ENCODE results near the gene M1AP. TPM values are rescaled to one million over a fixed set of nuclear protein-coding genes. Genes with fewer than 3 reads are reported as not detected.
A peak's percentile ranks its signal among the peaks of the same experiment; 100 is the strongest.

The M1AP gene, protein sequence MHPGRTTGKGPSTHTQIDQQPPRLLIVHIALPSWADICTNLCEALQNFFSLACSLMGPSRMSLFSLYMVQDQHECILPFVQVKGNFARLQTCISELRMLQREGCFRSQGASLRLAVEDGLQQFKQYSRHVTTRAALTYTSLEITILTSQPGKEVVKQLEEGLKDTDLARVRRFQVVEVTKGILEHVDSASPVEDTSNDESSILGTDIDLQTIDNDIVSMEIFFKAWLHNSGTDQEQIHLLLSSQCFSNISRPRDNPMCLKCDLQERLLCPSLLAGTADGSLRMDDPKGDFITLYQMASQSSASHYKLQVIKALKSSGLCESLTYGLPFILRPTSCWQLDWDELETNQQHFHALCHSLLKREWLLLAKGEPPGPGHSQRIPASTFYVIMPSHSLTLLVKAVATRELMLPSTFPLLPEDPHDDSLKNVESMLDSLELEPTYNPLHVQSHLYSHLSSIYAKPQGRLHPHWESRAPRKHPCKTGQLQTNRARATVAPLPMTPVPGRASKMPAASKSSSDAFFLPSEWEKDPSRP
- 0.24 TPM for polyA plus RNA-seq (2012; ENCODE audit: low read depth, missing spikeins)

DNA sequence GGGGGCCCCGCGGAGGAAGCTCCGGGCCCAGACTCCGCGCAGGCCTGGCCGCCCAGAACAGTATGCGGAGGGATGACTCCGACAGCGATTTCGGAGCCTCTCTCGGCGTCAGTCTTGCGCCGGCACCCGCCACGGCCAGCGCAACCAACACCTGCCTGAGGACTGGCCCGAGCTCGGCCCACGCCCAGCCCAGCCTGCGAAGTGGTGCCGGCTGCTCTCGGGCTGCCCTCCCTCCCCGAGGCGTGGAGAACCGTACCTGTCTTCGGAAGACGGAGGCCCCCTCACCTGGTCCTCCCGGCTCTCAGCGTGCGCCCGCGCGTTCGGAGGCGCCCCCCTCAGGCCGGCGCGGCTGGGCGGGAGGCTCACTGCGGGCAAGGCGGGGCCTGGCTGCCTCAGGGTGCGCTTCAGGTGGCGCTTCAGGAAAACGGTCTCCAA is at the start of gene M1AP:
M1AP (minus strand) TSS at position 322 of the 435 bp plus-strand sequence. CDS start 8,055 bp downstream, outside the sequence.
- no peak for FAIRE-seq

DNA sequence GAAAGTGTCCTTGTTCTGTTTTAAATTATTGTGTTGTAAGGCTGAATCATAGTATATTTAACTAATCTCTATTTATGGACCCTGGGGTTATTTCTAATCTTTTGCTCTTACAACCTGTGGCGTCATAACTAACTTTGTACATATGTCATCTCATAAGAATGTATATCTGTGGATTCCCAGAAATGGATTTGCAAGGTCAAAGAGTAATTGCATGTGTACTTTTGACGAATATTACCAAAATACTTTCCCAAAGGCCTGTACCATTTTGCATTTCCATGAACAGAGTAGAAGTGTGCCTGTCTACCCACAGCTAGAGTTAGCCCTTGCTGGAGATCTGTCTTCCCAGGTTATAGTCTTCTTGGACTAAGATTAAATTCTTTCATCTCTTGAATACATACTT is 48.7 kb upstream of the M1AP start:
- TF ChIP-seq POU2F2 (IDR thresholded peaks at IDR 0.05; ENCODE audit: low read depth, low read length) (no peak), TAF1 (IDR thresholded peaks at IDR 0.05; ENCODE audit: low read depth, low read length) (no peak), SPI1 (IDR thresholded peaks at IDR 0.05; ENCODE audit: low read depth, low read length) (no peak), POLR2A (IDR thresholded peaks at IDR 0.05; ENCODE audit: low read depth, low read length) (no peak), POLR2AphosphoS5 (IDR thresholded peaks at IDR 0.05; ENCODE audit: low read depth, low read length) (no peak)
- DNase-seq (ENCODE audit: insufficient read length, low spot score) (no peak), FAIRE-seq (no peak)

More for the DNA sequence above, at the start of gene M1AP:
- TF ChIP-seq TAF1 (IDR thresholded peaks at IDR 0.05; ENCODE audit: low read depth, low read length) = no peak
- no peak for TF ChIP-seq SPI1 (IDR thresholded peaks at IDR 0.05; ENCODE audit: low read depth, low read length)
- TF ChIP-seq POLR2A (IDR thresholded peaks at IDR 0.05; ENCODE audit: low read depth, low read length) = no peak
- TF ChIP-seq POLR2AphosphoS5 (IDR thresholded peaks at IDR 0.05; ENCODE audit: low read depth, low read length) = no peak
- TF ChIP-seq POU2F2 (IDR thresholded peaks at IDR 0.05; ENCODE audit: low read depth, low read length) = no peak
- TF ChIP-seq PAX5 (IDR thresholded peaks at IDR 0.05; ENCODE audit: insufficient read depth, low read length, severe bottlenecking) = no peak
- DNase-seq (ENCODE audit: insufficient read length, low spot score) = no peak

DNA sequence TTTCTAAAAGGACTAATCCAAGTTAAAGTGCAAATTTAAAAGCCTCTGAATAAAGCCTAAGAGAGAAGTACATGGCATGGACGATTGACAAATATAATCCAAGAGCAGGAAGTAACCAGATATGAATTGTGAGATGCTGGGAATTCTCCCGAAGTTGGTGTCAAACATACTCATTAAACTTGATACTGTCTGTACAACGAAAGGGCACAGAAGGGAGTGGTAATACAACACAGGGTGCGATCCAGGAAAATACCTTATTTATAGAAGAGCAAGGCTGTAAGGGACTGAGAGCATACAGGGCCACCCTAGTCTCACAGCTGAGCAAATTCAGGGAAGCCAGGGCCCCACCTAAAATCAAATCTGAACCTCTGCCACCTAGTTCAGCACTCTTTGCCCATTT is 47.5 kb upstream of the M1AP start:
- DNase-seq (ENCODE audit: insufficient read length, low spot score) = no peak
- no peak for FAIRE-seq
- TF ChIP-seq POLR2AphosphoS5 (IDR thresholded peaks at IDR 0.05; ENCODE audit: low read depth, low read length) = no peak
- no peak for TF ChIP-seq PAX5 (IDR thresholded peaks at IDR 0.05; ENCODE audit: insufficient read depth, low read length, severe bottlenecking)
- TF ChIP-seq SPI1 (IDR thresholded peaks at IDR 0.05; ENCODE audit: low read depth, low read length) = no peak
- TF ChIP-seq TAF1 (IDR thresholded peaks at IDR 0.05; ENCODE audit: low read depth, low read length) = no peak
- TF ChIP-seq POU2F2 (IDR thresholded peaks at IDR 0.05; ENCODE audit: low read depth, low read length) = no peak
- no peak for TF ChIP-seq POLR2A (IDR thresholded peaks at IDR 0.05; ENCODE audit: low read depth, low read length)

DNA sequence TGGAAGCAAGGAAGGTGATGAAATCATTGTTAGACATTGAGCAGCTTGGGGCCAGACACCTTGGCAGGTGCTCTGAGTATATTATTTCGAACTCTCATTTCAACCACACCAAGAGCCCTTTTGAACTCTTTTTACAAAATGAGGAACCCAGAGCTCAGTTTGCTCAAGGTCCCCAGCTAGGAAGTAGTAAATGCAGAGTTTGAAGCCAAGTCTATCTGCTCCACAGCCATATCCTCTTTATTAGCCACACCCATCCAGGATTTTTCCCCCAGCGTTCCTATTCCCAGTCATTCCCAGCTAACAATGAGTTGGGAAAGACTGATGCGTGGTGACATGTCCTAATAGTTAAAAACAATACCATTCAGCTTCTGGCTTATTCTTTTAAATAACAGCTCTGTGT is 46.2 kb upstream of the M1AP start:
- TF ChIP-seq SPI1 (IDR thresholded peaks at IDR 0.05; ENCODE audit: low read depth, low read length) = peak; percentile 34; the same call in 1 of the 2 replicates
- TF ChIP-seq POLR2AphosphoS5 (IDR thresholded peaks at IDR 0.05; ENCODE audit: low read depth, low read length) = no peak
- FAIRE-seq = no peak
- no peak for DNase-seq (ENCODE audit: insufficient read length, low spot score)

DNA sequence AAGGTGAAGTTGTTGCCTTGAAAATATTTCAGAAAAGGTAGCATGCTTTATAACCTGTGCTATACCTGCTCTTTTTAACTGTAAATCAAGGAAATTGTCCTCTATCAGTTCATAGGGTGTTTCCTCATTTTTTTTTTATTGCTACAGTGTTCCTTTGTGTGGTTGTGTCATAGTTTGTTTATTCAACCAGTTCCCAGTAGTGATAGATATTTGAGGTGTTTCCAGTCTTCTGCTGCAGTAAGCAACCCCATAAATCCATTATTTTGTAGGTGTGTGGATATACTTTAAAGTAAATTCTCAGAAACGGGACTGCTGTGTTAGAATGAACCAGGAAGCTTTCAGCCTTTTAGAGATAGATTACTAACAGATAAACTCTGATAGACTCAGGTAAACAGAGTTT is 45.5 kb upstream of the M1AP start:
- DNase-seq (ENCODE audit: insufficient read length, low spot score) (no peak), FAIRE-seq (no peak)
- TF ChIP-seq POLR2AphosphoS5 (IDR thresholded peaks at IDR 0.05; ENCODE audit: low read depth, low read length) = no peak
- TF ChIP-seq SPI1 (IDR thresholded peaks at IDR 0.05; ENCODE audit: low read depth, low read length) = no peak
- TF ChIP-seq TAF1 (IDR thresholded peaks at IDR 0.05; ENCODE audit: low read depth, low read length) = no peak
- TF ChIP-seq PAX5 (IDR thresholded peaks at IDR 0.05; ENCODE audit: insufficient read depth, low read length, severe bottlenecking) = no peak
- TF ChIP-seq POU2F2 (IDR thresholded peaks at IDR 0.05; ENCODE audit: low read depth, low read length) = no peak
- no peak for TF ChIP-seq POLR2A (IDR thresholded peaks at IDR 0.05; ENCODE audit: low read depth, low read length)

DNA sequence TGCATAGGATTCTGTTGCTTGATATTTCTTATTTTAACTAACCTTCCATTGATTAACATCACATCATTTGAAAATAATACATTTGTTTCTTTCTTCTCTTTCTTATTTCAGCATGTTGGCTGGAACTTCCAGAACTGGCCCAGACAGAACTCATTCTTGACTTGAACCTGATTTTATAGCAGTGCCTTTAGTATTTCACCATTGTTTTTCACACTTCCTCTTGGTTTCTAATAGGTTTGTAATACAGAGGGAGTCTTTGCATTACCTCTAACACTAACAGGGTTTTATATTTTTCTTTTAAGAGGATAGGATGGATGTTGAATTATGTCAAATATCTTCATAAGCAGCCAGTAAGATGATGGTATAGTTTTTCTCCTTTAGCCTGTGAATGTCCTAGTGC is 45.1 kb upstream of the M1AP start:
- DNase-seq (ENCODE audit: insufficient read length, low spot score) = no peak
- FAIRE-seq = no peak
- TF ChIP-seq POLR2A (IDR thresholded peaks at IDR 0.05; ENCODE audit: low read depth, low read length) = no peak
- TF ChIP-seq TAF1 (IDR thresholded peaks at IDR 0.05; ENCODE audit: low read depth, low read length) = no peak
- no peak for TF ChIP-seq POU2F2 (IDR thresholded peaks at IDR 0.05; ENCODE audit: low read depth, low read length)

DNA sequence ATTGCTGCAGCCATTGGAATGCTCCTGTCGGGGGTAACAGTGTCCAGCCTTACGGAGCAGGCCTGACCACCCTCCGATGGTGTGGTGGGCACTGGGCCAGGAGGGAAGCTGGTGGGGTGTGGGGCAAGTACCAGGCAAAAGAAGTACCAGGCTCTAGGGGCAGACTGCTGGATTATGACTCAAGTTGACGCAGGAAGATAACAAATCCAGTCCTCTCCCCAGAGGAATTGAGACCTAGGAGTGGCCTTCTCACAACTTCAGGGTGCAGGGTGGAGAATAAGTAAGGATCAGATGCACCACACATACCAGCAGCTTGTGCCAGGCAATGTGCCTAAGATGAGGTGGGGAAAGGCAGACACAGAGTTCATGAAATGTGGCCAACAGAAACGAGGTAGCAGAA is 43.8 kb upstream of the M1AP start:
- no peak for TF ChIP-seq PAX5 (IDR thresholded peaks at IDR 0.05; ENCODE audit: insufficient read depth, low read length, severe bottlenecking)
- no peak for TF ChIP-seq POLR2AphosphoS5 (IDR thresholded peaks at IDR 0.05; ENCODE audit: low read depth, low read length)
- TF ChIP-seq TAF1 (IDR thresholded peaks at IDR 0.05; ENCODE audit: low read depth, low read length) = no peak
- TF ChIP-seq SPI1 (IDR thresholded peaks at IDR 0.05; ENCODE audit: low read depth, low read length) = no peak
- no peak for TF ChIP-seq POU2F2 (IDR thresholded peaks at IDR 0.05; ENCODE audit: low read depth, low read length)
- no peak for TF ChIP-seq POLR2A (IDR thresholded peaks at IDR 0.05; ENCODE audit: low read depth, low read length)
- FAIRE-seq (no peak), DNase-seq (ENCODE audit: insufficient read length, low spot score) (no peak)

DNA sequence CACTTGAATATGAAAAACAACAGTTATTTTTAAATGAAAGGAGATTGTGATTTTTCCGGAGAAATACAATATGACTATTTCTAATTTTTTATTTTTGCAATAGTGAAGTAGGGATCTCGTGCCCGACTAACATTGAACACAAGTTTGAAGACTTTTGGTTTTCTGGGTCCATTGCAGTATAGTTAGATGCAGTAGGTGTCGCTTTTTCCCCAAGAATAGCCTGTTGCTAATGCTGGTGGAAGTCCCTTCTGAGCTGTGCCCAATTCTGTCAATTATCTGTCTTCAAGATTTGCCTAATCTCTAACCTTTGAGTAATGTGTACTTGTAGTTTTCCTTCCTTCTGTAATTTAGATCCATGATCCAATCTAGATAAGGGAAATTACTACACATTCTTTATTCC is 42.4 kb upstream of the M1AP start:
- TF ChIP-seq TAF1 (IDR thresholded peaks at IDR 0.05; ENCODE audit: low read depth, low read length) = no peak
- no peak for TF ChIP-seq PAX5 (IDR thresholded peaks at IDR 0.05; ENCODE audit: insufficient read depth, low read length, severe bottlenecking)
- no peak for TF ChIP-seq POLR2AphosphoS5 (IDR thresholded peaks at IDR 0.05; ENCODE audit: low read depth, low read length)
- no peak for TF ChIP-seq POU2F2 (IDR thresholded peaks at IDR 0.05; ENCODE audit: low read depth, low read length)
- TF ChIP-seq SPI1 (IDR thresholded peaks at IDR 0.05; ENCODE audit: low read depth, low read length) = no peak
- TF ChIP-seq POLR2A (IDR thresholded peaks at IDR 0.05; ENCODE audit: low read depth, low read length) = no peak
- FAIRE-seq (peak; percentile 74), DNase-seq (ENCODE audit: insufficient read length, low spot score) (peak; percentile 39)

DNA sequence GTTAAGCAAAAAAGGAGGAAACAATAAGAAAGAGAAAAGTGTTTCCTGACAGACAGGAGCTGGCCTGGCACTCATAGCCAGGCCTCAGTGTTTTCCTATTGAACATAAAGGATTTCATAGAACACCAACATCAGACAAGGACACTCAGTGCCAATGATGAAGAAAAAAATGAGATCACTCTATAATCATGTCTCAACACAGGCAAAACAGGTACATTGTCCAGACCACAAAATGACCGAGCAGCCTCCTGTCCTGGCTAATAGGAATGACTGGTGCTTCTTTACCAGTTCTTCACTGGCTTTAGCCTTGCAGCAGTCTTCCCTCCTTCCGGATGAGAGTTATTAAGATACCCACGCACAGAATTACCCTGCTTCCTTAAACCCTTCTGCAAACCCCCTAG is 41.5 kb upstream of the M1AP start:
- no peak for DNase-seq (ENCODE audit: insufficient read length, low spot score)
- FAIRE-seq = no peak
- TF ChIP-seq SPI1 (IDR thresholded peaks at IDR 0.05; ENCODE audit: low read depth, low read length) = no peak
- TF ChIP-seq TAF1 (IDR thresholded peaks at IDR 0.05; ENCODE audit: low read depth, low read length) = no peak
- no peak for TF ChIP-seq POU2F2 (IDR thresholded peaks at IDR 0.05; ENCODE audit: low read depth, low read length)
- no peak for TF ChIP-seq POLR2A (IDR thresholded peaks at IDR 0.05; ENCODE audit: low read depth, low read length)

DNA sequence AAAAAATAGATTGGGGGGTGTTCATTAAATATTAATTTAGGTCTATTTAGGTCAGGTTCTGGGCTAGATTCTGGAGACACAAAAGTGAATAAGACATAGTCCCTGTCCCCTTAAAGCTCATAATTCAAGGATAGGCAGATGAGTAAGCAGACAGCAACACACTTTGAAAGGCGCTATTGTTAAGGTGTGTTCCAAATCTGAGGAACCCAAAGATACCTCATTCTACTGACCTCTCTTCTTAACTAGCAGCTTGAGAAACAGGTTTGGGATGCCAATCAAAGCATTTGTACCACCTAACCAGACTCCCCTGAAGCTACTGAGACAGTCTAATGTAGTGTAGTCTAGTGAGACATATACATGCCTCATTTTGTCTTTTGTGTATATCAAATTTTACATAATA is 40.8 kb upstream of the M1AP start:
- TF ChIP-seq POLR2A (IDR thresholded peaks at IDR 0.05; ENCODE audit: low read depth, low read length) (no peak), TAF1 (IDR thresholded peaks at IDR 0.05; ENCODE audit: low read depth, low read length) (no peak), POLR2AphosphoS5 (IDR thresholded peaks at IDR 0.05; ENCODE audit: low read depth, low read length) (no peak), PAX5 (IDR thresholded peaks at IDR 0.05; ENCODE audit: insufficient read depth, low read length, severe bottlenecking) (no peak)
- no peak for DNase-seq (ENCODE audit: insufficient read length, low spot score)
- no peak for FAIRE-seq

All from GM12891 (cell line).